Measurements from ENCODE around the gene CCDC47. TPM values are rescaled to one million over a fixed set of nuclear protein-coding genes. Genes with fewer than 3 reads are reported as not detected.

Gene CCDC47
- total and polyA plus RNA-seq, 2 of the 13 experiments (the other 11 are each of a cell fraction or from before 2014, with no cell fraction given) = 59.3 to 99.5 TPM

DNA sequence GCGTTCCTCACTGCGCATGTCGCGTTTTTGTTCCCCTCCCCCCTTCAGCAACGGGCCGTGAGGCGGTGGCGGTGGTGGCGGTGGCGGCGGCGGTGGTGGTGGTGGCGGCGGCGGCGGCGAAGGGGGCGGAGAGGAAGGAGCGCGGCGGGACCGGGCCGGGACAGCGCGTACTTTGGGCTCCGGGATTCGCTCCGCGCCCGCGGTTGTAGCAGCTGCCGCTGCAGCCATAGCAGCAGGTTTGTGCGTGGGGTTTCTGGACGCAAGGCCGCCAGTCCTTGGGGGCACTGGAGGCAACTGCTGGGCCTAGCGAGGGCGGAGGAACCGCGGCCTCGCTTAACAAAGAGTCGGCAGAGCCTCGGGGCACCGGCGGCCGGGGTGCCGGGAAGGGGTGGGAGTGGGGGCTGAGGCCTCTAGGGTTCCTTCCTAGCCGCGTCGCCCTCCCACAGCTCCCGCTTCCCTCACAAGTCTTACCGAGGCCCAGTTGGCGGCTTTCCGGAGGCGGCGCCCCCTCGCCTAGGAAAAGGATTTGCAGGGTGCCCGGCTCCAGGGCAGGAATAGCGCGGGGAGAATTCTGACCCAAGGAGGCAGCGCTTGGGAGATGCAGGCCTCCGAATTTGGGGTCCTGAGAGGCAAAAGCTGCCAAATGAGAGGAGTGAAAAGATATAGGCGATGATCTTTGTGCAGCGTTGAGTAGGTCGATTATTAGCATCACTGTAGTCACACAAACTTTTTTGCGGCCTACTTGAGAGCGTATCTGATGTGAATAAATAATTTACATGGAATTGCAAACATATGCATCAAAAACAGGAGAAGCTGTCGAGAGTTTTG, 958 bp upstream of the CCDC47 start, which contains the start of gene DDX42 (continued):
- TF ChIP-seq, protein P1, sequence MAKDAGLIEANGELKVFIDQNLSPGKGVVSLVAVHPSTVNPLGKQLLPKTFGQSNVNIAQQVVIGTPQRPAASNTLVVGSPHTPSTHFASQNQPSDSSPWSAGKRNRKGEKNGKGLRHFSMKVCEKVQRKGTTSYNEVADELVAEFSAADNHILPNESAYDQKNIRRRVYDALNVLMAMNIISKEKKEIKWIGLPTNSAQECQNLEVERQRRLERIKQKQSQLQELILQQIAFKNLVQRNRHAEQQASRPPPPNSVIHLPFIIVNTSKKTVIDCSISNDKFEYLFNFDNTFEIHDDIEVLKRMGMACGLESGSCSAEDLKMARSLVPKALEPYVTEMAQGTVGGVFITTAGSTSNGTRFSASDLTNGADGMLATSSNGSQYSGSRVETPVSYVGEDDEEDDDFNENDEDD (CRISPR knock-in tag; IDR thresholded peaks at IDR 0.05; ENCODE audit: borderline replicate concordance) = peak; percentile 37; the same call in 1 of the 2 replicates
- no peak; the same call in 1 of the 2 replicates for TF ChIP-seq JDP2 (CRISPR knock-in tag; IDR thresholded peaks at IDR 0.05; ENCODE audit: borderline replicate concordance)
- 0 out of 2 replicates have a peak, but pooled peaks have one; percentile 8 for TF ChIP-seq ZNF33B (CRISPR knock-in tag; IDR thresholded peaks at IDR 0.05)
- TF ChIP-seq KDM2A (CRISPR knock-in tag; IDR thresholded peaks at IDR 0.05; ENCODE audit: borderline replicate concordance, low read depth) = no peak
- no peak for TF ChIP-seq DMAP1 (CRISPR knock-in tag; IDR thresholded peaks at IDR 0.05)
- no peak for TF ChIP-seq CAMTA2 (CRISPR knock-in tag; IDR thresholded peaks at IDR 0.05; ENCODE audit: borderline replicate concordance)
- peak; percentile 68; the same call in 1 of the 2 replicates for TF ChIP-seq ETV6 (CRISPR knock-in tag; conservative IDR thresholded peaks at IDR 0.05)
- no peak for TF ChIP-seq ZC3H13 (CRISPR knock-in tag; IDR thresholded peaks at IDR 0.05)
- TF ChIP-seq ZNF772 (CRISPR knock-in tag; IDR thresholded peaks at IDR 0.05) = peak; percentile 75; the same call in 1 of the 2 replicates
- TF ChIP-seq, protein P2, sequence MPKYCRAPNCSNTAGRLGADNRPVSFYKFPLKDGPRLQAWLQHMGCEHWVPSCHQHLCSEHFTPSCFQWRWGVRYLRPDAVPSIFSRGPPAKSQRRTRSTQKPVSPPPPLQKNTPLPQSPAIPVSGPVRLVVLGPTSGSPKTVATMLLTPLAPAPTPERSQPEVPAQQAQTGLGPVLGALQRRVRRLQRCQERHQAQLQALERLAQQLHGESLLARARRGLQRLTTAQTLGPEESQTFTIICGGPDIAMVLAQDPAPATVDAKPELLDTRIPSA (CRISPR knock-in tag; IDR thresholded peaks at IDR 0.05; ENCODE audit: borderline replicate concordance) = peak; percentile 97
- TF ChIP-seq SCMH1 (CRISPR knock-in tag; IDR thresholded peaks at IDR 0.05; ENCODE audit: borderline replicate concordance) = no peak
- TF ChIP-seq MTF2 (CRISPR knock-in tag; IDR thresholded peaks at IDR 0.05; ENCODE audit: borderline replicate concordance) = 0 out of 2 replicates have a peak, but pooled peaks have one; percentile 47
- peak; percentile 95 for TF ChIP-seq PHF8 (CRISPR knock-in tag; IDR thresholded peaks at IDR 0.05)
- no peak for TF ChIP-seq MEF2D (CRISPR knock-in tag; IDR thresholded peaks at IDR 0.05)
- TF ChIP-seq TEAD3 (CRISPR knock-in tag; optimal IDR thresholded peaks at IDR 0.05; ENCODE audit: borderline replicate concordance) = no peak
- TF ChIP-seq SAP130 (CRISPR knock-in tag; IDR thresholded peaks at IDR 0.05; ENCODE audit: low read depth) = peak; percentile 58
- TF ChIP-seq, protein P3, sequence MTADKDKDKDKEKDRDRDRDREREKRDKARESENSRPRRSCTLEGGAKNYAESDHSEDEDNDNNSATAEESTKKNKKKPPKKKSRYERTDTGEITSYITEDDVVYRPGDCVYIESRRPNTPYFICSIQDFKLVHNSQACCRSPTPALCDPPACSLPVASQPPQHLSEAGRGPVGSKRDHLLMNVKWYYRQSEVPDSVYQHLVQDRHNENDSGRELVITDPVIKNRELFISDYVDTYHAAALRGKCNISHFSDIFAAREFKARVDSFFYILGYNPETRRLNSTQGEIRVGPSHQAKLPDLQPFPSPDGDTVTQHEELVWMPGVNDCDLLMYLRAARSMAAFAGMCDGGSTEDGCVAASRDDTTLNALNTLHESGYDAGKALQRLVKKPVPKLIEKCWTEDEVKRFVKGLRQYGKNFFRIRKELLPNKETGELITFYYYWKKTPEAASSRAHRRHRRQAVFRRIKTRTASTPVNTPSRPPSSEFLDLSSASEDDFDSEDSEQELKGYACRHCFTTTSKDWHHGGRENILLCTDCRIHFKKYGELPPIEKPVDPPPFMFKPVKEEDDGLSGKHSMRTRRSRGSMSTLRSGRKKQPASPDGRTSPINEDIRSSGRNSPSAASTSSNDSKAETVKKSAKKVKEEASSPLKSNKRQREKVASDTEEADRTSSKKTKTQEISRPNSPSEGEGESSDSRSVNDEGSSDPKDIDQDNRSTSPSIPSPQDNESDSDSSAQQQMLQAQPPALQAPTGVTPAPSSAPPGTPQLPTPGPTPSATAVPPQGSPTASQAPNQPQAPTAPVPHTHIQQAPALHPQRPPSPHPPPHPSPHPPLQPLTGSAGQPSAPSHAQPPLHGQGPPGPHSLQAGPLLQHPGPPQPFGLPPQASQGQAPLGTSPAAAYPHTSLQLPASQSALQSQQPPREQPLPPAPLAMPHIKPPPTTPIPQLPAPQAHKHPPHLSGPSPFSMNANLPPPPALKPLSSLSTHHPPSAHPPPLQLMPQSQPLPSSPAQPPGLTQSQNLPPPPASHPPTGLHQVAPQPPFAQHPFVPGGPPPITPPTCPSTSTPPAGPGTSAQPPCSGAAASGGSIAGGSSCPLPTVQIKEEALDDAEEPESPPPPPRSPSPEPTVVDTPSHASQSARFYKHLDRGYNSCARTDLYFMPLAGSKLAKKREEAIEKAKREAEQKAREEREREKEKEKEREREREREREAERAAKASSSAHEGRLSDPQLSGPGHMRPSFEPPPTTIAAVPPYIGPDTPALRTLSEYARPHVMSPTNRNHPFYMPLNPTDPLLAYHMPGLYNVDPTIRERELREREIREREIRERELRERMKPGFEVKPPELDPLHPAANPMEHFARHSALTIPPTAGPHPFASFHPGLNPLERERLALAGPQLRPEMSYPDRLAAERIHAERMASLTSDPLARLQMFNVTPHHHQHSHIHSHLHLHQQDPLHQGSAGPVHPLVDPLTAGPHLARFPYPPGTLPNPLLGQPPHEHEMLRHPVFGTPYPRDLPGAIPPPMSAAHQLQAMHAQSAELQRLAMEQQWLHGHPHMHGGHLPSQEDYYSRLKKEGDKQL (CRISPR knock-in tag; IDR thresholded peaks at IDR 0.05; ENCODE audit: low read depth) = no peak
- peak; percentile 70 for TF ChIP-seq HNRNPK (IDR thresholded peaks at IDR 0.05; ENCODE audit: low read depth, low read length, poor library complexity, severe bottlenecking)
- TF ChIP-seq CENPT (CRISPR knock-in tag; IDR thresholded peaks at IDR 0.05; ENCODE audit: low read depth) = no peak
- no peak for TF ChIP-seq TBP (CRISPR knock-in tag; IDR thresholded peaks at IDR 0.05)
- no peak for TF ChIP-seq SMC3 (IDR thresholded peaks at IDR 0.05; ENCODE audit: low read length)
